Measurements from ENCODE around the gene IGSF21.

The IGSF21 gene

DNA sequence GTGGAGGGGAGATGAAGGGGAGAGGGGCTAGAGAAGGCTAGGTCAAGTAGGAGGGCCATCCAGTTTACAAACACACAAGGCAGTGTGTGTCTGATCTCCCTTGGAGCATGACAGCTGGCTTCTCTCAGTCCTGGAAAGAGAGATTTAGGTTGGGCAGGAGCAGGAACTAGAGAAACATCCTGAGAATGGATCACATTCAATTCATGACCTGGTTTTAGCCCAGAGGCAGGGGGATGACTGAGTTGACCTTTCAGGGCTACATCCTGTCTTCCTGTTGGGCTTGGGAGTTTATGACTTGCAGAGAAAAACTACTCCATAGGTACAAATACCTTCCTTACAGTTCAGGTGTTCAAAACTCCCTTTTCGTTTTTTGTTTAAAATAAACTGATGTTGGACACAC lies 97.0 kb downstream of the IGSF21 start:
- no peak for TF ChIP-seq ZC3H10 (CRISPR knock-in tag; IDR thresholded peaks at IDR 0.05)

DNA sequence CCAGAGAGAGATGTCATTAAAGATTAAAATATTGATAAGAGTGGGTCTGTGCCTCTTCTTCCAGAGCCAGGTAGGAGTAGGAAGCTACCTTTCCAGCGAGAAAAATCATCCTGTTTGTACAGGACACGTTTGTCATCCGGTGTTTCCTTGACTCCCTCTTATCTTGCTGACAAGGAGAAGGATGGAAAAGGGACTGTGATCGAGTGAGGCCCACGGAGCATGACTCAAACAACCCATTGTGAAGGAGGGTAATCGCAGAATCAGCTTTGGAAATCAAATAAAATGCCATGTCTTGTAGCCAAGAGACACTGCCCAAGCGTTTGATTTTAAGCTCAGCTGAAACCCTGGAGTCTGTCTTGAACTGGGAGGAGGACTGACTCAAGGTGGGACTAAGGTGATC lies 97.7 kb downstream of the IGSF21 start:
- TF ChIP-seq, protein P1, sequence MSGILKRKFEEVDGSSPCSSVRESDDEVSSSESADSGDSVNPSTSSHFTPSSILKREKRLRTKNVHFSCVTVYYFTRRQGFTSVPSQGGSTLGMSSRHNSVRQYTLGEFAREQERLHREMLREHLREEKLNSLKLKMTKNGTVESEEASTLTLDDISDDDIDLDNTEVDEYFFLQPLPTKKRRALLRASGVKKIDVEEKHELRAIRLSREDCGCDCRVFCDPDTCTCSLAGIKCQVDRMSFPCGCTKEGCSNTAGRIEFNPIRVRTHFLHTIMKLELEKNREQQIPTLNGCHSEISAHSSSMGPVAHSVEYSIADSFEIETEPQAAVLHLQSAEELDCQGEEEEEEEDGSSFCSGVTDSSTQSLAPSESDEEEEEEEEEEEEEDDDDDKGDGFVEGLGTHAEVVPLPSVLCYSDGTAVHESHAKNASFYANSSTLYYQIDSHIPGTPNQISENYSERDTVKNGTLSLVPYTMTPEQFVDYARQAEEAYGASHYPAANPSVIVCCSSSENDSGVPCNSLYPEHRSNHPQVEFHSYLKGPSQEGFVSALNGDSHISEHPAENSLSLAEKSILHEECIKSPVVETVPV (CRISPR knock-in tag; IDR thresholded peaks at IDR 0.05) = no peak
- TF ChIP-seq PPARA (CRISPR knock-in tag; IDR thresholded peaks at IDR 0.05; ENCODE audit: borderline replicate concordance) = no peak
- TF ChIP-seq ARNTL (CRISPR knock-in tag; IDR thresholded peaks at IDR 0.05; ENCODE audit: borderline replicate concordance, low read depth) = no peak
- no peak for TF ChIP-seq ISL1 (CRISPR knock-in tag; IDR thresholded peaks at IDR 0.05)
- TF ChIP-seq ZNF70 (CRISPR knock-in tag; IDR thresholded peaks at IDR 0.05) = no peak
- no peak for TF ChIP-seq ESRRG (CRISPR knock-in tag; IDR thresholded peaks at IDR 0.05)
- TF ChIP-seq ZFP3 (CRISPR knock-in tag; IDR thresholded peaks at IDR 0.05) = no peak
- no peak for TF ChIP-seq OSR1 (CRISPR knock-in tag; IDR thresholded peaks at IDR 0.05)
- no peak for TF ChIP-seq ZNF8 (CRISPR knock-in tag; IDR thresholded peaks at IDR 0.05)
- no peak for TF ChIP-seq ZNF565 (CRISPR knock-in tag; conservative IDR thresholded peaks at IDR 0.05; ENCODE audit: low read depth)
- no peak for TF ChIP-seq TOX (CRISPR knock-in tag; IDR thresholded peaks at IDR 0.05; ENCODE audit: borderline replicate concordance)
- TF ChIP-seq RARB (CRISPR knock-in tag; IDR thresholded peaks at IDR 0.05) = no peak
- no peak for TF ChIP-seq SNAI2 (CRISPR knock-in tag; IDR thresholded peaks at IDR 0.05)
- TF ChIP-seq, protein P2, sequence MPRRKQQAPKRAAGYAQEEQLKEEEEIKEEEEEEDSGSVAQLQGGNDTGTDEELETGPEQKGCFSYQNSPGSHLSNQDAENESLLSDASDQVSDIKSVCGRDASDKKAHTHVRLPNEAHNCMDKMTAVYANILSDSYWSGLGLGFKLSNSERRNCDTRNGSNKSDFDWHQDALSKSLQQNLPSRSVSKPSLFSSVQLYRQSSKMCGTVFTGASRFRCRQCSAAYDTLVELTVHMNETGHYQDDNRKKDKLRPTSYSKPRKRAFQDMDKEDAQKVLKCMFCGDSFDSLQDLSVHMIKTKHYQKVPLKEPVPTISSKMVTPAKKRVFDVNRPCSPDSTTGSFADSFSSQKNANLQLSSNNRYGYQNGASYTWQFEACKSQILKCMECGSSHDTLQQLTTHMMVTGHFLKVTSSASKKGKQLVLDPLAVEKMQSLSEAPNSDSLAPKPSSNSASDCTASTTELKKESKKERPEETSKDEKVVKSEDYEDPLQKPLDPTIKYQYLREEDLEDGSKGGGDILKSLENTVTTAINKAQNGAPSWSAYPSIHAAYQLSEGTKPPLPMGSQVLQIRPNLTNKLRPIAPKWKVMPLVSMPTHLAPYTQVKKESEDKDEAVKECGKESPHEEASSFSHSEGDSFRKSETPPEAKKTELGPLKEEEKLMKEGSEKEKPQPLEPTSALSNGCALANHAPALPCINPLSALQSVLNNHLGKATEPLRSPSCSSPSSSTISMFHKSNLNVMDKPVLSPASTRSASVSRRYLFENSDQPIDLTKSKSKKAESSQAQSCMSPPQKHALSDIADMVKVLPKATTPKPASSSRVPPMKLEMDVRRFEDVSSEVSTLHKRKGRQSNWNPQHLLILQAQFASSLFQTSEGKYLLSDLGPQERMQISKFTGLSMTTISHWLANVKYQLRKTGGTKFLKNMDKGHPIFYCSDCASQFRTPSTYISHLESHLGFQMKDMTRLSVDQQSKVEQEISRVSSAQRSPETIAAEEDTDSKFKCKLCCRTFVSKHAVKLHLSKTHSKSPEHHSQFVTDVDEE (CRISPR knock-in tag; IDR thresholded peaks at IDR 0.05) = no peak
- TF ChIP-seq GLIS3 (CRISPR knock-in tag; IDR thresholded peaks at IDR 0.05) = no peak
- no peak for ATAC-seq

More for the DNA sequence above, 97.0 kb downstream of the IGSF21 start:
- ATAC-seq = no peak

DNA sequence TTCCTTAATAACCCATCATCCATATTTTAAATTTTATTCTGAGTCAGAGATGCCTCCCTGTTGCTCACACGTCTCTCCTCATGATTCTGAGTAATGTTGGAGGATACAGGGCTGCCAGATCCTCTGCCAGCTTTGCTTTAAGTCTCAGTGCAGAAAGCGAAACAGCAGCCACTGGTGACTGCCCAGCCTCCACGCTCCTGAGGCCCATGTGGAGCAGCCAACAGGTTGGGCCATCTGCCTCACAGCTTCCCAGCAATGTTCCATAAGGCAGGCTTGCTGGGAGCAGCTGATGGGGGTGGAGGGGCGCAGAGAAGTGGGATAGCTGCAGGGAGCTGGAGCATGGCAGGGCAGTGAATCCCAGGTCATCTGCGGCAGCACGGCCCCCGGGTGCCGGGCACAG lies 104.2 kb downstream of the IGSF21 start:
- TF ChIP-seq, protein P2 (CRISPR knock-in tag; IDR thresholded peaks at IDR 0.05) = no peak
- TF ChIP-seq, protein P1 (CRISPR knock-in tag; IDR thresholded peaks at IDR 0.05) = no peak
- TF ChIP-seq ZNF70 (CRISPR knock-in tag; IDR thresholded peaks at IDR 0.05) (no peak), ESRRG (CRISPR knock-in tag; IDR thresholded peaks at IDR 0.05) (no peak), ZNF565 (CRISPR knock-in tag; conservative IDR thresholded peaks at IDR 0.05; ENCODE audit: low read depth) (no peak)
- no peak for ATAC-seq

DNA sequence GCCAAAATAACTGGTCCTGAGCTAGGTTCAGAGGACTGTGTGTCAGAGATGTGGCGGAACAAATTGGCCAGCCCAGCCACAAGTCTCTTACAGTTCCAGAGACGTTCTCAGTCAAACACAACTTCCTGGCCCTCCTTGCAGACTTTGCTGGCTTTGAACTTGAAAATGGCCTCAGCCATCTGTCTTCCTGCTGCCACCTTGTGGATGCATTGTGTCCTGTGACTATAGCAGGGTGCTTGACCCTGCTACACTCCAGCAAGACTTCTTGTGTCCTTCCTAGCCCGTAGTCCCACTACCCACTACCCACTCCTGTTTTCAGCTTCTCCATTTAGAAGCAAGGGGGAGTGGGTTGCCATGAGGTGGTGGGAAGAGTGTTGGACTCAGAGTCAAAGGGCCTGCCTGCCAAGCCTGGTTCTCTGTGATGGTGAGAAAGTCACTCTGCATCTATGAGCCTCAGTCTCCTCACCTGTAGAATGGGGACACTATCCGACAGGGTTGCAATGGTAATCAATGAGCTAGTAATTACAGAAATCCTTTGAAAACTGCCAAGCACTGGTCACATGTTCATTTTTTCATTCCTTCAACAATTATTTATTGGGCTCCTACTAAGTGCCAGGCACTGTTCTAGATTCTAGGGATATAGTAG lies 109.9 kb downstream of the IGSF21 start:
- TF ChIP-seq ZC3H10 (CRISPR knock-in tag; IDR thresholded peaks at IDR 0.05) (no peak), ISL1 (CRISPR knock-in tag; IDR thresholded peaks at IDR 0.05) (no peak), RARB (CRISPR knock-in tag; IDR thresholded peaks at IDR 0.05) (no peak)
- TF ChIP-seq, protein P3, sequence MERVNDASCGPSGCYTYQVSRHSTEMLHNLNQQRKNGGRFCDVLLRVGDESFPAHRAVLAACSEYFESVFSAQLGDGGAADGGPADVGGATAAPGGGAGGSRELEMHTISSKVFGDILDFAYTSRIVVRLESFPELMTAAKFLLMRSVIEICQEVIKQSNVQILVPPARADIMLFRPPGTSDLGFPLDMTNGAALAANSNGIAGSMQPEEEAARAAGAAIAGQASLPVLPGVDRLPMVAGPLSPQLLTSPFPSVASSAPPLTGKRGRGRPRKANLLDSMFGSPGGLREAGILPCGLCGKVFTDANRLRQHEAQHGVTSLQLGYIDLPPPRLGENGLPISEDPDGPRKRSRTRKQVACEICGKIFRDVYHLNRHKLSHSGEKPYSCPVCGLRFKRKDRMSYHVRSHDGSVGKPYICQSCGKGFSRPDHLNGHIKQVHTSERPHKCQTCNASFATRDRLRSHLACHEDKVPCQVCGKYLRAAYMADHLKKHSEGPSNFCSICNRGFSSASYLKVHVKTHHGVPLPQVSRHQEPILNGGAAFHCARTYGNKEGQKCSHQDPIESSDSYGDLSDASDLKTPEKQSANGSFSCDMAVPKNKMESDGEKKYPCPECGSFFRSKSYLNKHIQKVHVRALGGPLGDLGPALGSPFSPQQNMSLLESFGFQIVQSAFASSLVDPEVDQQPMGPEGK (CRISPR knock-in tag; IDR thresholded peaks at IDR 0.05; ENCODE audit: borderline replicate concordance) = no peak
- no peak for ATAC-seq

Measured in SK-N-SH treated with all-trans-retinoic acid at 6 μM for 48 hours (cell line).